HepG2 (cell line): Measurements from ENCODE around the gene MAGI1. TPM values are rescaled to one million over a fixed set of nuclear protein-coding genes. Genes with fewer than 3 reads are reported as not detected.

ENCODE experiments used
- ATAC-seq: fragments of 200-7000 bp; cut with Tn5 transposase; 3 replicates; pipeline ENCODE4 v1.9.1; 2020; ENCODE audit warnings: mild to moderate bottlenecking, moderate library complexity
- BruUV-seq: library from RNA; stranded (reverse); fragments of 400-500 nt; replicated peaks from 2 replicates; lab custom pipeline; 2021; lab: Mats Ljungman, UMichigan
- CTCF ChIA-PET: fragments of 300-600 bp; formaldehyde crosslinking; extraction: SDS; loops from one replicate; lab custom pipeline; 2021; ENCODE audit warnings: low total read pairs, inconsistent platforms, low intra/inter-chr PET ratio; lab: Yijun Ruan, JAX
- POLR2A ChIA-PET: fragments of 350-600 bp; sonication (Branson Sonifier 250); formaldehyde crosslinking; loops from one replicate; lab custom pipeline; 2020; ENCODE audit warnings: antibody characterized with exemption, inconsistent platforms; lab: Yijun Ruan, JAX
- DNase-seq: peaks from one replicate; pipeline ENCODE4 v3.0.0-alpha.2; 2015; ENCODE audit warnings: low spot score
- FAIRE-seq: peaks from 3 replicates; lab custom pipeline; 2011; peaks lifted over from hg19 to GRCh38; lab: Jason Lieb, UNC
- H2AFZ ChIP-seq: one replicate; pipeline ENCODE4 v1.6.1; 2011; ENCODE audit warnings: low read length, inconsistent platforms
- H3K27ac ChIP-seq: fragments of 300-600 bp; 3 replicates; pipeline ENCODE4 v1.8.0; 2011; ENCODE audit warnings: mixed run types, mild to moderate bottlenecking, mixed read lengths, low read length, inconsistent platforms; ENCODE audit not compliant: insufficient read depth; ENCODE audit errors: extremely low read length
- H3K27me3 ChIP-seq, 2 experiments: fragments of 200-600 bp in 1 of 2; 2 replicates in 1 of 2; 3 replicates in 1 of 2; pipeline versions ENCODE4 v1.6.0 to v1.8.0; 2011; ENCODE audit warnings: low read length in 2 of 2, mild to moderate bottlenecking in 2 of 2, moderate library complexity in 2 of 2, inconsistent platforms in 1 of 2; ENCODE audit not compliant: insufficient read depth in 2 of 2, control insufficient read depth in 1 of 2
- H3K36me3 ChIP-seq, 2 experiments: fragments of 200-600 bp in 1 of 2; replicated peaks in 1 of 2; 2 replicates in 1 of 2; 3 replicates in 1 of 2; pipeline versions ENCODE4 v1.5.1 to v1.8.0; 2011; ENCODE audit warnings: low read length in 2 of 2, inconsistent platforms in 1 of 2; ENCODE audit not compliant: insufficient read depth in 2 of 2, control insufficient read depth in 1 of 2
- H3K4me1 ChIP-seq: 2 replicates; pipeline ENCODE4 v1.5.1; 2012; ENCODE audit warnings: low read length, inconsistent platforms; ENCODE audit not compliant: insufficient read depth
- H3K4me2 ChIP-seq: 2 replicates; pipeline ENCODE4 v1.6.0; 2011; ENCODE audit warnings: low read depth, low read length, inconsistent platforms
- H3K4me3 ChIP-seq, 3 experiments: fragments of 200-600 bp in 1 of 3; sonication (generic), shearing (Covaris generic) in 1 of 3; replicated peaks in 1 of 3; 2 replicates each; pipeline ENCODE4 v1.5.1; 2011 to 2016; ENCODE audit warnings: low read length in 3 of 3, inconsistent platforms in 2 of 3, low read depth in 2 of 3, mild to moderate bottlenecking in 2 of 3, control low read depth in 1 of 3, mixed read lengths in 1 of 3; ENCODE audit not compliant: insufficient read depth in 1 of 3
- H3K79me2 ChIP-seq: one replicate; pipeline ENCODE4 v1.6.1; 2011; ENCODE audit warnings: low read length, inconsistent platforms; ENCODE audit not compliant: insufficient read depth
- H3K9ac ChIP-seq: 2 replicates; pipeline ENCODE4 v1.6.0; 2011; ENCODE audit warnings: mild to moderate bottlenecking, low read depth, low read length, inconsistent platforms; ENCODE audit not compliant: insufficient read depth
- H3K9me3 ChIP-seq: 2 replicates; pipeline ENCODE4 v1.5.1; 2012; ENCODE audit warnings: mild to moderate bottlenecking, low read length
- H4K20me1 ChIP-seq: 2 replicates; pipeline ENCODE4 v1.6.0; 2011; ENCODE audit warnings: inconsistent platforms, mild to moderate bottlenecking, low read length, moderate library complexity; ENCODE audit not compliant: insufficient read depth
- AKAP8 ChIP-seq: sonication (generic); formaldehyde crosslinking; IDR thresholded peaks from 2 replicates; pipeline ENCODE4 v1.5.1; 2020; ENCODE audit warnings: mild to moderate bottlenecking, missing genetic modification reagents
- ARID2 ChIP-seq: sonication (generic); formaldehyde crosslinking; IDR thresholded peaks from 2 replicates; pipeline ENCODE4 v1.8.1; 2022; ENCODE audit warnings: mild to moderate bottlenecking, missing genetic modification reagents, borderline replicate concordance
- ETS1 ChIP-seq: sonication (generic); formaldehyde crosslinking; IDR thresholded peaks from 2 replicates; pipeline ENCODE4 v1.4.0; 2020; ENCODE audit warnings: missing genetic modification reagents
- PTBP1 ChIP-seq: fragments of 200-400 bp; formaldehyde crosslinking; IDR thresholded peaks from 2 replicates; pipeline ENCODE4 v1.6.1; 2018; ENCODE audit warnings: low read length, low read depth; ENCODE audit not compliant: poor library complexity, severe bottlenecking
- REPIN1 ChIP-seq: sonication (generic); formaldehyde crosslinking; IDR thresholded peaks from 2 replicates; pipeline ENCODE4 v1.8.0; 2022; ENCODE audit warnings: missing genetic modification reagents, low read depth, mild to moderate bottlenecking, borderline replicate concordance
- SPEN ChIP-seq: sonication (generic); formaldehyde crosslinking; IDR thresholded peaks from 2 replicates; pipeline ENCODE4 v1.5.1; 2020; ENCODE audit warnings: low read depth, mild to moderate bottlenecking, missing genetic modification reagents
- TEAD3 ChIP-seq: optimal IDR thresholded peaks from 2 replicates; pipeline ENCODE3; 2016; ENCODE audit warnings: borderline replicate concordance
- ZEB1 ChIP-seq: IDR thresholded peaks from 2 replicates; pipeline ENCODE4 v1.6.1; 2012; ENCODE audit warnings: mild to moderate bottlenecking, low read depth, inconsistent platforms; ENCODE audit not compliant: insufficient replicate concordance
- ZIK1 ChIP-seq: sonication (generic); formaldehyde crosslinking; IDR thresholded peaks from 2 replicates; pipeline ENCODE4 v1.5.0; 2020; ENCODE audit warnings: mild to moderate bottlenecking, low read depth, missing genetic modification reagents, borderline replicate concordance
- ZNF160 ChIP-seq: sonication (generic); formaldehyde crosslinking; IDR thresholded peaks from 2 replicates; pipeline ENCODE4 v1.8.0; 2022; ENCODE audit warnings: mild to moderate bottlenecking, inconsistent platforms, missing genetic modification reagents
- ZNF235 ChIP-seq: sonication (generic); formaldehyde crosslinking; IDR thresholded peaks from 2 replicates; pipeline ENCODE4 v1.8.1; 2023; ENCODE audit warnings: mild to moderate bottlenecking, missing genetic modification reagents, borderline replicate concordance
- ZNF317 ChIP-seq: sonication (generic); formaldehyde crosslinking; IDR thresholded peaks from 2 replicates; pipeline ENCODE4 v1.5.0; 2020; ENCODE audit warnings: mild to moderate bottlenecking, missing genetic modification reagents
- ZNF367 ChIP-seq: sonication (generic); formaldehyde crosslinking; IDR thresholded peaks from 2 replicates; pipeline ENCODE4 v1.4.0; 2020; ENCODE audit warnings: missing genetic modification reagents, borderline replicate concordance
- ZNF609 ChIP-seq: sonication (generic); formaldehyde crosslinking; IDR thresholded peaks from 2 replicates; pipeline ENCODE4 v1.4.0; 2020; ENCODE audit warnings: mild to moderate bottlenecking, missing genetic modification reagents, borderline replicate concordance
- ZNF773 ChIP-seq: sonication (generic); formaldehyde crosslinking; IDR thresholded peaks from 2 replicates; pipeline ENCODE4 v1.4.0; 2020; ENCODE audit warnings: missing genetic modification reagents, borderline replicate concordance
- WGBS: methylation state at CpG from one replicate; pipeline ENCODE4 v1.1.6; 2017; ENCODE audit warnings: low lambda C conversion rate; 5-methylcytosine and 5-hydroxymethylcytosine counted together
- in situ Hi-C: cut with HindIII; loops from 2 replicates; pipeline ENCODE4 v1.10.0; 2017; ENCODE audit warnings: low pct_unique_long_range_greater_than_20kb; ENCODE audit not compliant: extremely low pct_ligation_motif_present
- intact Hi-C: fragments of 100-400 bp; cut with micrococcal nuclease; formaldehyde crosslinking; loops from one replicate; pipeline ENCODE4 v1.10.0; 2022; ENCODE audit not compliant: unreplicated experiment
- polyA plus RNA-seq, 8 experiments: library from polyadenylated mRNA; depleted of rRNA in 3 of 8; stranded (reverse) in 7 of 8; unstranded in 1 of 8; fragments of >200 nt; fragmentation: Illumina TruSeq in 4 of 8; extraction: Trizol in 4 of 8; gene quantifications; 2 replicates each; pipeline versions ENCODE4 v1.2.1 to v1.2.3, GENCODE V29; 2011 to 2016; ENCODE audit warnings: low read depth in 4 of 8, missing spikeins in 1 of 8, mixed read lengths in 1 of 8; ENCODE audit not compliant: insufficient read depth in 1 of 8
- total RNA-seq, 5 experiments: library from RNA; depleted of rRNA; stranded (reverse); fragments of >200 nt; fragmentation: Illumina TruSeq; extraction: Trizol; gene quantifications; 2 replicates each; pipeline ENCODE4 v1.2.3, GENCODE V29; 2016; ENCODE audit warnings: low read depth in 1 of 5
- TF ChIP-seq, protein P1 (sequence below): sonication (generic); formaldehyde crosslinking; IDR thresholded peaks from 2 replicates; pipeline ENCODE4 v1.4.0; 2020; ENCODE audit warnings: mild to moderate bottlenecking, missing genetic modification reagents

Gene MAGI1
- total and polyA plus RNA-seq, 2 of the 13 experiments (the other 11 are each of a cell fraction or from before 2014, with no cell fraction given), result 22.2 to 26.0 TPM

DNA sequence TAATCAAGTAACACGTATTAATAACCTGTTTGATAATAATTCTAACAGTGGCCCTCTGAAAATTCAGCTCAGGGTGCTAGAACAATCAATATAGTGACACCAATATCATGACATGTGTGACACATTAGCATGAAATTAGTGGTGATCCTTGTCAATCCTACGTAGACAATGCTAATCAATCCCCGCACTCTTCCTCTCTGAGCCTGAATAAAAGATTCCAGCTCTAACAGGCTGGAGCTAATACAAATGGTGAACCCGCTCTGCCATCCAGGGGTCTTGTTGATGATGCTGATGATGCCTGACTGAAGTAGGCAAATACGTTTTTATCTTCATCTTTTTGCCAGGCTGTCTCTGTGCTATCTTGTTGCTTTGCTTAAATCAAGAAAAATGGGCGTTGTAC is 462.5 kb downstream of the MAGI1 start:
- intact Hi-C loops (no loop called here), in situ Hi-C loops (no loop called here)
- ATAC-seq (no peak), DNase-seq (no peak), FAIRE-seq (no peak)
- no TSS peak for BruUV-seq
- peaks cover 4% of the 10 kb centered on the region for H3K79me2 ChIP-seq
- H3K4me1 ChIP-seq, result peaks cover 9% of the 10 kb centered on the region
- H3K27me3 ChIP-seq, result no peaks in the 10 kb centered on the region
- CTCF ChIA-PET, result no interaction called here
- 0 out of 2 replicates have a peak, but pooled peaks cover 3% of the 10 kb centered on the region for H3K9me3 ChIP-seq
- H3K9ac ChIP-seq, result no peak overlapping the region
- peaks cover 13% of the 10 kb centered on the region for H4K20me1 ChIP-seq
- WGBS, result 95% methylated on average over 6 of the region's 6 CpGs
- POLR2A ChIA-PET, result no interaction called here
- no peak overlapping the region for H3K27ac ChIP-seq
- no peak overlapping the region for H3K4me3 ChIP-seq
- H3K36me3 ChIP-seq, result no peaks in the 10 kb centered on the region
- no peak overlapping the region for H3K4me2 ChIP-seq
- H2AFZ ChIP-seq, result no peak overlapping the region
- TF ChIP-seq ZNF367 (no peak), ZNF773 (CRISPR knock-in tag) (no peak), ZNF609 (CRISPR knock-in tag) (no peak), PTBP1 (no peak), TEAD3 (CRISPR knock-in tag) (no peak), ZEB1 (no peak), ETS1 (CRISPR knock-in tag) (no peak), ZNF160 (no peak), ARID2 (CRISPR knock-in tag) (no peak), ZNF317 (CRISPR knock-in tag) (no peak), ZIK1 (CRISPR knock-in tag) (no peak), SPEN (CRISPR knock-in tag) (no peak), AKAP8 (CRISPR knock-in tag) (no peak), ZNF235 (CRISPR knock-in tag) (no peak), REPIN1 (CRISPR knock-in tag) (no peak)
- TF ChIP-seq, protein P1, sequence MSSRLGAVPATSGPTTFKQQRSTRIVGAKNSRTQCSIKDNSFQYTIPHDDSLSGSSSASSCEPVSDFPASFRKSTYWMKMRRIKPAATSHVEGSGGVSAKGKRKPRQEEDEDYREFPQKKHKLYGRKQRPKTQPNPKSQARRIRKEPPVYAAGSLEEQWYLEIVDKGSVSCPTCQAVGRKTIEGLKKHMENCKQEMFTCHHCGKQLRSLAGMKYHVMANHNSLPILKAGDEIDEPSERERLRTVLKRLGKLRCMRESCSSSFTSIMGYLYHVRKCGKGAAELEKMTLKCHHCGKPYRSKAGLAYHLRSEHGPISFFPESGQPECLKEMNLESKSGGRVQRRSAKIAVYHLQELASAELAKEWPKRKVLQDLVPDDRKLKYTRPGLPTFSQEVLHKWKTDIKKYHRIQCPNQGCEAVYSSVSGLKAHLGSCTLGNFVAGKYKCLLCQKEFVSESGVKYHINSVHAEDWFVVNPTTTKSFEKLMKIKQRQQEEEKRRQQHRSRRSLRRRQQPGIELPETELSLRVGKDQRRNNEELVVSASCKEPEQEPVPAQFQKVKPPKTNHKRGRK, result no peak
